HG03354 (cell line): ENCODE measurements around the gene BTBD10.

Experiments
- ATAC-seq: cut with Tn5 transposase; IDR thresholded peaks from one replicate; pipeline ENCODE4 v1.9.1; 2021; ENCODE audit warnings: mild to moderate bottlenecking; ENCODE audit not compliant: unreplicated experiment, poor library complexity, severe bottlenecking

BTBD10 gene

DNA sequence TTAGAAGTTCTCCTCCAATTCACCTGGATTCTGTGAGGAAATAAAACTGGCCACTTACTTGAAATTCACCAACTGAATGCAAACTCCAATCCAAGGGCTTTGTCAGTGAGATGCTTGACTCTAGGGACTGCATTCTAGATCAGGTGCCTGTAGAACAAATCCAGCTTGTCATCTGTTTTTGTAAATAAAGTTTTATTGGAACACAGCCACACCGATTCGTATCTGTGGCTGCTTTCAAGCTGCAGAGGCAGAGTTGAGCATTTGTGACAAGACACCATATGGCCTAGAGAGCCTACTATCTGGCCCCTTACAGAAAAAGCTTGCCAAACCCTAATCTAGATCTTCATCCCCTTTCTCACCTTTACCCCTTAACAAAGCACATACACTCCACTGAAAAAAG lies 82.3 kb downstream of the BTBD10 start:
- no peak for ATAC-seq

GRCh38 chr11:13378316-13378715 lies 84.7 kb downstream of the BTBD10 start:
- no peak for ATAC-seq

DNA sequence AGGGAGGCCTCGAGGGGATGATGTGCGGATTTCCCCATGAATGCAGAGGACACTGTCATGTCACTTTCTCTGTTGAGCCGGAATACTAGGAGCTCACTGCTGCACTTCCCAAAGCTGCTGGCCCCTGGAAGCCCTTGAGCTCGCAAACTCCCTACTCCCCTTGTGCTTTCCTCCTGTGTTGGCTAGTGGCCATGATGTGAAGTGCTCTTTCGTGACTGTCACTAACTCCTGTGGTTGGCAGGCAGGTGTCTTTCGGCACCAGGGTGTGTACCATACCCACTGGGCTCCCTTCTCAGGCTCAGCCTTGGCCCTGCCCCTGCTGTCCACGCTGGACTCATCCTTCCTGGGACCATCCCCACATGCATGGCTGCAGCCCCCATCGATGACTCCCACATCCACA lies 86.2 kb downstream of the BTBD10 start:
- no peak for ATAC-seq

- ATAC-seq, result no peak
Measured at GRCh38 chr11:13376402-13376801, 86.6 kb downstream of the BTBD10 start.

GRCh38 chr11:13375798-13376197 lies 87.2 kb downstream of the BTBD10 start:
- no peak for ATAC-seq

DNA sequence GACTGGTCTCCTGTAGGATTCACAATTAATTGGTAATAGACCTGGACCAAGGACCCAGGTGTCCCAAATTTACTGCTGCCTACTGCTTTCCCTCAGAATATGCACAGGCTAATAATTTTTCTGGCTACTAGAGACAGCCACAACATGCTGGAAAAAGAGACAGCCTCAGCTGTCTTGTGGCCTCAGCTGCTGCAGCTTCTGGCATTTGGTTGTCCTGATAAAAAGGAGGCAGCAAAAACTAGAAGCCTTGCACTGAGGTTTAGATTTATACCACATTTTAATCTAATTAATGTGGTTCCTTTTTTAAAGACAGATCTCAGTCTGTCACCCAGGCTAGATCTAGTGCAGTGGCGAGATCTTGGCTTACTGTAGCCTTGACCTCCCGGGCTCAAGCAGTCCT lies 89.8 kb downstream of the BTBD10 start:
- ATAC-seq, result no peak

DNA sequence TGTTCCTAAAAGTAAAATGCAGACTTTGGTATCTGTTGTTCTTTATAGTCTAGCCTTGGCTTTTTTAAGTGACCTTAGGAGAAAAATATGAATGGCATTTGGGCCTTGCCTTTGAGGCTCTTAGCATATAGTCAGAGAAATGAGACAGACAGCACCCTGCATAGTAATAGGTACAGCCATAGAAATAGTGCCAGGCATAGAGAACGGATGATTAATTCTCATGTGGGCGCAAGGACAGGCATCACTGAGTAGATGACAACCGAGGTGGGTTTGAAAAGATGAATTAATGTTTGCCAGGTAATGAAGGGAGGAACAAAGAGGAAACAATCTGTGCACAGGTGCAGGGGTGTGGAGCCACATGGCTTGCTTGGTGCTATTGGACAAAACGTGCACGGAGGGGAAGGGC lies 95.0 kb downstream of the BTBD10 start:
- ATAC-seq, result no peak

DNA sequence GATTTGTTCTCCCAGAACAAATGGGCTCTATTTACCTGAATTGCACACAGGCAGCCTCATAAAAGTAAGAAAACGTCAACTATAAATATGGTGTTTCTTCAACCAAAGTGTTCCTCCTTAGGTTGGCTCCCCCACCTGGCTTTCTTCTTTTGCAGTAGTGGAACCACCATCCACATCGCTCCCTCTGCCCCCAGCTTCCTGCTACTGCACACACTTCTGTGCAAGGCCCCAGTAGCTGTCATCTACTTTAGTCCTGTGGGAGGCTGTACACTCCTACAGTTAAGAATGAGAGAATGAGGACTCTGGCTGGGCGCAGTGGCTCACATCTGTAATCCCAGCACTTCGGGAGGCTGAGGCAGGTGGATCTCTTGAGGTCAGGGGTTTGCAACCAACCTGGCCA lies 95.9 kb downstream of the BTBD10 start:
- ATAC-seq, result no peak

DNA sequence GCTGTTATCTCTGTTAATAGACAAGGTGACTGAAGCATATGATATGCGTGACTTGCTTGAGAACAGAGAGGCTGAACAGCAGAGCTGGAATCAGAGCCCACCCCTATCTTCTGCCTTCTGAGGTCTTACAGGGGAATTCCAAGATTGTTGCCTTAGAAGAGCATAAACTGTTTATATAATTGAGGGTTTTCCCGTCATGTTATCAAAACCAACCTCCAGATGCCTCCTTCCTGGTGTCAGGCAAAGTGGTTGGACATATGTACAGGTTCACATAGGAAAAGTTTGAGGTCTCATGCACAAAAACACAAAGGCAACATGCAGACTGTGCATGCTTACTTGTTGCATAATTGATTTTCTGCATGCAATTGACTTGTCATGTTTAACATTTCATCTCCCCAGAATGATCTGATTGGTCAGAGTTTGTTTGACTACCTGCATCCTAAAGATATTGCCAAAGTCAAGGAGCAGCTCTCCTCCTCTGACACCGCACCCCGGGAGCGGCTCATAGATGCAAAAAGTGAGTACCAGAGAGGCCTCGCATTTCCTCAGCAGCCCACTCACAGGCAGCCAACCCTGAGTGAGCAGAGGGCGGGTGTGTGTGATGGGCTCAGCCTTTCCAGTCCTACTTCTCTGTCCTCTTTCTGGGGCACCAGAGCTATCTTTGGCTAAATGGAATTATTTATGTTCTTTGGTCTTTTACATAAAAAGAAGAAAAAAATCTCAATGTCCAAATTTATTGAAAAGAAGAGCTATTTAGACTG lies 96.6 kb downstream of the BTBD10 start:
- ATAC-seq, result no peak

DNA sequence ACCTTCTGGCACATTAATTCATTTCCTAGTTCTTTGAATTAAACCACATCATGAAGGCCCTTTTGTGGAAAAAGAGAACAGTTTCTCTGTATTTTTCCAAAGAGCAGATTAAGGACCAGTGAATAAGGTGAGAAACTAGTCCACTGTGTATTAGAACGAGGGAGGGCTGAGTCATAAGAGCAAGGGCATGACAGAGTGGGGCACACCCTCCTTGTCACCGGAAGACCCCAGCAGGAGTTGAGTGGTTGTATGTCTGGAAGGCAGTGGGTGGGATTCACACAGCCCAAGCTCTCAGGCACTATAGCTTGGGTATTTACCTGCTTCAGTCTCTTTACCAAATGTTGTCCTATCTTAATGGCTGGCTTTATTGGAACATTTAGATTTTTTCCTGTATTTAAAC lies 98.6 kb downstream of the BTBD10 start:
- ATAC-seq, result no peak

- ATAC-seq, result no peak
Measured at GRCh38 chr11:13362596-13363109, 100.4 kb downstream of the BTBD10 start.

- ATAC-seq, result no peak
Measured at GRCh38 chr11:13358596-13359270, 104.3 kb downstream of the BTBD10 start.

DNA sequence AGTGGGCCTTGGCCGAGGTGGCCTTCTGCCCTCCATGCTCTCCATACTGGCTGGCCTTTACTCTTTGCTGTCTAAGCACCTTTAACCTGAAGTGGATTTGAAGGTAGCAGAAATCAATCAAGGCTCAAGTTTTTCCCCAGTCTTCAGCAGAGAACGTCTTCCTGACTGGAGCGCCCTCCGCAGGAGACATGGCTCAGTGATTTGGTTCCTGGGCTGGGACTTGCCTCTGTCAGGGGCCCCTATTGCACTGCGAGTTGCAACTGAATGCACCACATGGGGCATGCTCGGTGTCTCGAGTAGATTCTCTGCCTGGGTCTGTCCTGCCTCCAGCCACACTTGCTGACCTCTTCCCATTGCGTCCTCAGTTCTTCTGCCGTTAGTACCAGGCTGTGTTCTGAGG lies 105.8 kb downstream of the BTBD10 start:
- no peak for ATAC-seq

DNA sequence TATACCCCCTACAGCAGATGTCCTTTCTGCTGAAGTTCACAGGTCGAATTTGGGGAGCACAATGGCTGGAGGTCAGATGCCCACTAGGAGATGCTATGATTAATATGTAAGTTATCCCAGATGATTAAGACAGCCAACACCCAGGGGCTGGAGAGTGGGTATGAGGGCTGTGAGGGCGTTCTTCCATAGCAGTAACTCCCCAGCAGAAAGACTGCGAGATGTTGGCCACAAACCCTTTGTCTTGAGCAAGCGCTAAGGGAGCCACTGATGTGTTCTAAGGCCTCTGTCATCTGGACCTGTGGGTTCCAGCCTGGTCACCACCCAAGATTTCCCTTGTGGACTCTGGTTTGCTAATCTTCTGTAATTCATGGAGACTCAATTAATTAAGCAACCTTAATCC lies 107.8 kb downstream of the BTBD10 start:
- no peak for ATAC-seq

GRCh38 chr11:13354335-13354734 lies 108.7 kb downstream of the BTBD10 start:
- ATAC-seq, result no peak

GRCh38 chr11:13352711-13353110 lies 110.3 kb downstream of the BTBD10 start:
- ATAC-seq, result no peak

GRCh38 chr11:13349581-13349980 lies 113.4 kb downstream of the BTBD10 start:
- ATAC-seq, result no peak

DNA sequence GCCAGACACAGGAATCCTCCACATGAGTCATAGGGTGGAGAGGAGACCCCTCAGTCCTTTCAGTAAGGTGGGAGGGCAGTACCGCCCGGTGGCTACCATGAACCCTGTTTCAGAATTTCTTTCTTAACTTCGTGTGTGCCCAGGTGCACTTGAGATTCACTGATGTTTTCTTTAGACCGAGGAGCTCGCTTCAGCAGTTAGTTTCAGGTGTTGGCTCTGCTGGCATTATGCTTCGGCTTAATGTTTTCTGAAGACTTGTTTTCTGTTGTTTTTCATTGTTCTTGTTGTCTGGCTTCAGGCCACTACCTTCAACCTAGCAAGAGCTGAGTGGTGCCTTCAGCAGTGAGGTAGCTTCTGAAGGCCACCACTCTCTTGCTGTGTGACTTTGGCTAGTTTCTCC lies 114.0 kb downstream of the BTBD10 start:
- no peak for ATAC-seq

GRCh38 chr11:13348305-13348704 lies 114.7 kb downstream of the BTBD10 start:
- no peak for ATAC-seq

GRCh38 chr11:13347901-13348300 lies 115.1 kb downstream of the BTBD10 start:
- ATAC-seq, result no peak

- no peak for ATAC-seq
Measured at GRCh38 chr11:13346470-13346869, 116.6 kb downstream of the BTBD10 start.
